H1 (cell line): ENCODE measurements around the gene BPIFB4. TPM values are rescaled to one million over a fixed set of nuclear protein-coding genes. Genes with fewer than 3 reads are reported as not detected.

Experiments used
- CTCF ChIA-PET: fragments of 300-600 bp; sonication (Branson Sonifier 250); formaldehyde crosslinking; loops from one replicate; lab custom pipeline; 2021; ENCODE audit not compliant: partially characterized antibody; lab: Charles Lee
- POLR2A ChIA-PET: fragments of 300-600 bp; sonication (Branson Sonifier 250); formaldehyde crosslinking; loops from one replicate; lab custom pipeline; 2021; ENCODE audit warnings: inconsistent platforms; ENCODE audit not compliant: partially characterized antibody; lab: Charles Lee
- DNase-seq, 2 experiments: peaks; one replicate each; pipeline versions ENCODE4 v3.0.0 to v3.0.0-alpha.2; 2010 to 2022; ENCODE audit warnings: low spot score in 2 of 2, low read depth in 1 of 2, mixed read lengths in 1 of 2
- FAIRE-seq: peaks from 2 replicates; lab custom pipeline; 2011; peaks lifted over from hg19 to GRCh38; lab: Jason Lieb, UNC
- H2AFZ ChIP-seq: 2 replicates; pipeline ENCODE4 v1.8.1; 2012; ENCODE audit warnings: low read length, inconsistent platforms
- H2AK5ac ChIP-seq: 2 replicates; pipeline ENCODE4 v1.6.1; 2013; ENCODE audit warnings: low read depth, low read length
- H2BK120ac ChIP-seq: replicated peaks from 2 replicates; pipeline ENCODE3; 2013; ENCODE audit warnings: low read depth, low read length, inconsistent platforms
- H2BK12ac ChIP-seq: 2 replicates; pipeline ENCODE4 v1.6.1; 2013; ENCODE audit warnings: low read depth, low read length
- H2BK15ac ChIP-seq: 2 replicates; pipeline ENCODE4 v1.6.1; 2013; ENCODE audit warnings: low read length
- H2BK20ac ChIP-seq: 2 replicates; pipeline ENCODE4 v1.6.1; 2013; ENCODE audit warnings: low read length
- H2BK5ac ChIP-seq: 2 replicates; pipeline ENCODE4 v1.6.1; 2013; ENCODE audit warnings: low read depth, low read length
- H3K14ac ChIP-seq: 2 replicates; pipeline ENCODE4 v1.6.1; 2013; ENCODE audit warnings: inconsistent platforms; ENCODE audit not compliant: insufficient read length
- H3K18ac ChIP-seq: 2 replicates; pipeline ENCODE4 v1.6.1; 2013; ENCODE audit warnings: low read length; ENCODE audit errors: extremely low read depth
- H3K23ac ChIP-seq: 2 replicates; pipeline ENCODE4 v1.6.1; 2013; ENCODE audit warnings: inconsistent platforms; ENCODE audit not compliant: insufficient read length
- H3K23me2 ChIP-seq: 2 replicates; pipeline ENCODE4 v1.6.1; 2013; ENCODE audit warnings: low read depth, low read length
- H3K27ac ChIP-seq: 2 replicates; pipeline ENCODE4 v1.6.1; 2011; ENCODE audit warnings: low read depth, low read length, inconsistent platforms
- H3K27me3 ChIP-seq, 4 experiments: replicated peaks in 1 of 4; 1 replicate in 1 of 4; 2 replicates in 3 of 4; pipeline versions ENCODE4 v1.6.1 to v1.8.1; 2011 to 2013; ENCODE audit warnings: low read length in 3 of 4, mild to moderate bottlenecking in 3 of 4, inconsistent platforms in 2 of 4, mixed read lengths in 2 of 4, moderate library complexity in 1 of 4; ENCODE audit not compliant: control insufficient read depth in 3 of 4, insufficient read depth in 3 of 4; ENCODE audit errors: extremely low read depth in 1 of 4
- H3K36me3 ChIP-seq, 4 experiments: 2 replicates each; pipeline versions ENCODE4 v1.6.1 to v1.8.1; 2011 to 2013; ENCODE audit warnings: mild to moderate bottlenecking in 4 of 4, low read length in 3 of 4, moderate library complexity in 2 of 4, control low read depth in 1 of 4, inconsistent platforms in 1 of 4; ENCODE audit not compliant: insufficient read depth in 4 of 4, control insufficient read depth in 2 of 4
- H3K4ac ChIP-seq: replicated peaks from 2 replicates; pipeline ENCODE3; 2013; ENCODE audit warnings: low read length, low read depth, mixed read lengths, inconsistent platforms; ENCODE audit not compliant: insufficient read length
- H3K4me1 ChIP-seq, 4 experiments: replicated peaks in 1 of 4; 1 replicate in 1 of 4; 2 replicates in 3 of 4; pipeline versions ENCODE4 v1.6.1 to v1.8.1; 2011 to 2013; ENCODE audit warnings: low read length in 3 of 4, inconsistent platforms in 2 of 4, mixed read lengths in 1 of 4; ENCODE audit not compliant: insufficient read depth in 4 of 4, control insufficient read depth in 3 of 4
- H3K4me2 ChIP-seq, 2 experiments: 2 replicates each; pipeline versions ENCODE4 v1.6.1 to v1.8.1; 2011 to 2013; ENCODE audit warnings: low read depth in 2 of 2, low read length in 2 of 2, control low read depth in 1 of 2, inconsistent platforms in 1 of 2, mild to moderate bottlenecking in 1 of 2; ENCODE audit not compliant: insufficient read depth in 1 of 2
- H3K4me3 ChIP-seq, 4 experiments: fragments of 200-600, 300-600 bp in 1 of 4; sonication (generic), shearing (Covaris generic), sonication (Bioruptor Twin) in 1 of 4; 2 replicates each; pipeline versions ENCODE4 v1.5.1 to v1.8.1; 2011 to 2016; ENCODE audit warnings: low read length in 4 of 4, low read depth in 3 of 4, control low read depth in 2 of 4, inconsistent platforms in 2 of 4, mild to moderate bottlenecking in 2 of 4, mixed read lengths in 1 of 4, moderate library complexity in 1 of 4; ENCODE audit not compliant: insufficient read depth in 2 of 4; ENCODE audit errors: extremely low read depth in 1 of 4
- H3K56ac ChIP-seq: replicated peaks from 2 replicates; pipeline ENCODE3; 2013; ENCODE audit warnings: low read depth, mild to moderate bottlenecking, mixed read lengths, low read length, inconsistent platforms; ENCODE audit not compliant: insufficient read length
- H3K79me1 ChIP-seq: 2 replicates; pipeline ENCODE4 v1.6.1; 2013; ENCODE audit warnings: low read depth, low read length, control low read depth
- H3K79me2 ChIP-seq, 2 experiments: 2 replicates each; pipeline versions ENCODE4 v1.6.1 to v1.8.1; 2012 to 2013; ENCODE audit warnings: low read length in 2 of 2, mild to moderate bottlenecking in 2 of 2, inconsistent platforms in 1 of 2; ENCODE audit not compliant: insufficient read depth in 2 of 2, control insufficient read depth in 1 of 2
- H3K9ac ChIP-seq, 4 experiments: replicated peaks in 1 of 4; 1 replicate in 1 of 4; 2 replicates in 3 of 4; pipeline versions ENCODE4 v1.6.1 to v1.8.1; 2011 to 2013; ENCODE audit warnings: low read depth in 3 of 4, low read length in 3 of 4, control low read depth in 2 of 4, mild to moderate bottlenecking in 2 of 4, moderate library complexity in 2 of 4, inconsistent platforms in 1 of 4; ENCODE audit errors: extremely low read depth in 1 of 4
- H3K9me3 ChIP-seq, 2 experiments: 2 replicates each; pipeline versions ENCODE4 v1.6.1 to v1.8.1; 2012 to 2013; ENCODE audit warnings: mild to moderate bottlenecking in 2 of 2, moderate library complexity in 2 of 2, control low read depth in 1 of 2, inconsistent platforms in 1 of 2, low read depth in 1 of 2, low read length in 1 of 2, mixed read lengths in 1 of 2; ENCODE audit not compliant: insufficient read depth in 2 of 2
- H4K20me1 ChIP-seq, 2 experiments: replicated peaks in 1 of 2; 2 replicates each; pipeline versions ENCODE3 to v1.8.1; 2011 to 2013; ENCODE audit warnings: inconsistent platforms in 2 of 2, low read length in 2 of 2, mild to moderate bottlenecking in 1 of 2; ENCODE audit not compliant: insufficient read depth in 2 of 2, control insufficient read depth in 1 of 2
- H4K5ac ChIP-seq: 2 replicates; pipeline ENCODE4 v1.6.1; 2013; ENCODE audit warnings: low read length, low read depth, mixed read lengths, inconsistent platforms; ENCODE audit not compliant: insufficient read length
- H4K8ac ChIP-seq: 2 replicates; pipeline ENCODE4 v1.8.0; 2013; ENCODE audit warnings: mild to moderate bottlenecking, moderate library complexity, low read length, inconsistent platforms; ENCODE audit not compliant: insufficient read depth; ENCODE audit errors: extremely low read depth
- H4K91ac ChIP-seq: replicated peaks from 2 replicates; pipeline ENCODE3; 2013; ENCODE audit warnings: low read length, mixed read lengths, inconsistent platforms; ENCODE audit not compliant: insufficient read length
- MAFK ChIP-seq: IDR thresholded peaks from 2 replicates; pipeline ENCODE4 v1.6.1; 2012; ENCODE audit warnings: low read depth, mild to moderate bottlenecking, improper control_type of control experiment, low read length
- WGBS, 2 experiments: shearing (Covaris generic) in 1 of 2; methylation state at CpG; one replicate each; pipeline versions ENCODE4 v1.1.6 to v1.1.7; 2013 to 2015; ENCODE audit warnings: low lambda C conversion rate in 2 of 2, mixed read lengths in 2 of 2, inconsistent platforms in 1 of 2, low coverage in 1 of 2, missing lambda C conversion rate in 1 of 2; ENCODE audit not compliant: insufficient replicate concordance in 2 of 2, insufficient coverage in 1 of 2, insufficient read length in 1 of 2; ENCODE audit errors: extremely low coverage in 1 of 2, missing lambda C conversion rate in 1 of 2; 5-methylcytosine and 5-hydroxymethylcytosine counted together
- polyA plus RNA-seq, 7 experiments: library from polyadenylated mRNA; depleted of rRNA in 3 of 7; stranded (reverse) in 5 of 7; unstranded in 2 of 7; fragments of >200 nt in 5 of 7; fragments of 200-250 nt in 2 of 7; gene quantifications; 1 replicate in 5 of 7; 2 replicates in 1 of 7; 4 replicates in 1 of 7; pipeline versions ENCODE4 v1.2.1 to v1.2.3, GENCODE V29; 2011 to 2013; ENCODE audit warnings: missing spikeins in 2 of 7, mixed read lengths in 2 of 7
- total RNA-seq: library from RNA; stranded (reverse); fragmentation: NEBNext Ultra II Directional; extraction: Animal tissue kit (Norgen Biotek cat#: 25700); gene quantifications from 2 replicates; pipeline ENCODE4 v1.2.1, GENCODE V29; 2021

BPIFB4 gene
- total and polyA plus RNA-seq, 2 of the 8 experiments (the other 6 are each of a cell fraction or from before 2014, with no cell fraction given), result not detected

DNA sequence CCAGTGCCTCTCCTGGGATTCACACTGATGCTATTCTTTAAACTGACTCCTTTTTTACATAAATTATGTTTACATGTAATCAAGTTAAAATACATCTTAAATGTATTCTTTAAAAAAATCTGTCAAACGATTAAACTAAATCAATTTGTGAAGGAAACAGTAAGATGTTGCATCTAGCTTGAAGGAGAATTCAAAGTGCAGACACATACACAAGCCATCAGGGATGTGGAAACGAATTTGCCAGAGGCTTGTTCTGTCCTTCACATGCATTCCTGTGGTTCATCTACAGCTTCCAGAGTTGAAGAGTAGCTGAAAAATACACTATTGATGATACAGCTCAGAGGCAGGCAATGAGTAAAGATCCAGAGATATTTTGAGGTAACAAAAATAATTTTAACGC lies 33.0 kb upstream of the BPIFB4 start:
- H4K20me1 ChIP-seq, result no peaks in the 10 kb centered on the region
- H3K18ac ChIP-seq, result no peak overlapping the region
- H3K9me3 ChIP-seq, result peaks cover 3 to 15% of the 10 kb centered on the region in 2 experiments; a peak in 2 of 4 replicates
- H3K79me1 ChIP-seq, result no peaks in the 10 kb centered on the region
- no peak overlapping the region for H3K23ac ChIP-seq
- no peaks in the 10 kb centered on the region for H3K36me3 ChIP-seq
- no peak overlapping the region for H3K9ac ChIP-seq
- H4K8ac ChIP-seq, result no peak overlapping the region
- no peaks in the 10 kb centered on the region for H3K27me3 ChIP-seq
- H2BK12ac ChIP-seq, result no peak overlapping the region
- H2AK5ac ChIP-seq, result no peak overlapping the region
- no peak overlapping the region for H3K4ac ChIP-seq
- H4K5ac ChIP-seq, result no peak overlapping the region
- H2BK15ac ChIP-seq, result no peak overlapping the region
- no peak overlapping the region for H3K4me3 ChIP-seq
- H3K56ac ChIP-seq, result no peak overlapping the region
- FAIRE-seq (no peak), DNase-seq (no peak)
- ChIA-PET POLR2A (no interaction called here), CTCF (interaction anchor here (0.7 kb wide), 1 partner anchor 9 kb away, joined by 3 read pairs; no protein-coding TSS in a partner anchor)
- no peak overlapping the region for H2BK20ac ChIP-seq
- H3K23me2 ChIP-seq, result no peaks in the 10 kb centered on the region
- no peak overlapping the region for H2BK5ac ChIP-seq
- H3K14ac ChIP-seq, result no peak overlapping the region
- H2BK120ac ChIP-seq, result no peak overlapping the region
- H2AFZ ChIP-seq, result no peak overlapping the region
- no peak overlapping the region for H4K91ac ChIP-seq
- no peaks in the 10 kb centered on the region for H3K79me2 ChIP-seq
- WGBS, 2 experiments, result 82% methylated on average over 3 of the region's 3 CpGs; no CpG with 5 or more reads in 1 of the 2 experiments
- no peak overlapping the region for H3K27ac ChIP-seq
- no peak for TF ChIP-seq MAFK
- H3K4me1 ChIP-seq, result no peaks in the 10 kb centered on the region
- no peak overlapping the region for H3K4me2 ChIP-seq
